H9 (cell line): ENCODE results near the gene DOC2A. TPM values are rescaled to one million over a fixed set of nuclear protein-coding genes. Genes with fewer than 3 reads are reported as not detected.

Experiments
- DNase-seq: peaks from one replicate; pipeline ENCODE4 v3.0.0-alpha.2; 2017
- H2AFZ ChIP-seq: one replicate; pipeline ENCODE4 v1.6.1; 2013; ENCODE audit warnings: mild to moderate bottlenecking, low read length, control low read depth, moderate library complexity
- H2AK5ac ChIP-seq: 2 replicates; pipeline ENCODE4 v1.6.1; 2013; ENCODE audit warnings: low read length, control low read depth, mixed read lengths; ENCODE audit not compliant: insufficient read length
- H2BK120ac ChIP-seq: one replicate; pipeline ENCODE4 v1.6.1; 2013; ENCODE audit warnings: low read depth, mild to moderate bottlenecking, low read length, control low read depth, inconsistent platforms; ENCODE audit not compliant: poor library complexity, severe bottlenecking
- H2BK12ac ChIP-seq: 2 replicates; pipeline ENCODE4 v1.6.1; 2013; ENCODE audit warnings: low read length, control low read depth, mixed read lengths, low read depth; ENCODE audit not compliant: insufficient read length
- H2BK15ac ChIP-seq: 2 replicates; pipeline ENCODE4 v1.6.1; 2013; ENCODE audit warnings: low read depth, low read length, control low read depth
- H2BK20ac ChIP-seq: one replicate; pipeline ENCODE4 v1.6.1; 2013; ENCODE audit warnings: low read depth, mild to moderate bottlenecking, low read length, control low read depth, inconsistent platforms; ENCODE audit not compliant: poor library complexity, severe bottlenecking
- H2BK5ac ChIP-seq: 2 replicates; pipeline ENCODE4 v1.6.1; 2013; ENCODE audit warnings: low read length, control low read depth, mixed read lengths; ENCODE audit not compliant: insufficient read length
- H3K14ac ChIP-seq: 2 replicates; pipeline ENCODE4 v1.6.1; 2013; ENCODE audit warnings: low read length, control low read depth; ENCODE audit not compliant: insufficient read depth
- H3K18ac ChIP-seq: 2 replicates; pipeline ENCODE4 v1.6.1; 2013; ENCODE audit warnings: low read depth, mild to moderate bottlenecking, mixed read lengths, low read length, control low read depth; ENCODE audit not compliant: insufficient read length
- H3K23ac ChIP-seq: 2 replicates; pipeline ENCODE4 v1.6.1; 2013; ENCODE audit warnings: low read length, control low read depth, mixed read lengths, low read depth; ENCODE audit not compliant: insufficient read length
- H3K23me2 ChIP-seq: 2 replicates; pipeline ENCODE4 v1.6.1; 2013; ENCODE audit warnings: low read depth, mild to moderate bottlenecking, mixed read lengths, low read length, control low read depth; ENCODE audit not compliant: insufficient read length, poor library complexity, severe bottlenecking
- H3K27ac ChIP-seq: 2 replicates; pipeline ENCODE4 v1.5.1; 2013; ENCODE audit warnings: low read length, control low read depth, mixed read lengths, low read depth; ENCODE audit not compliant: insufficient read length
- H3K27me3 ChIP-seq: 2 replicates; pipeline ENCODE4 v1.6.1; 2013; ENCODE audit warnings: low read length, control low read depth, inconsistent platforms; ENCODE audit not compliant: insufficient read depth
- H3K4ac ChIP-seq: 2 replicates; pipeline ENCODE4 v1.6.1; 2013; ENCODE audit warnings: low read depth, mild to moderate bottlenecking, control low read depth, inconsistent platforms, low read length, moderate library complexity
- H3K4me1 ChIP-seq: 2 replicates; pipeline ENCODE4 v1.6.1; 2013; ENCODE audit warnings: low read length, control low read depth, inconsistent platforms; ENCODE audit not compliant: insufficient read depth
- H3K4me2 ChIP-seq: 2 replicates; pipeline ENCODE4 v1.6.1; 2013; ENCODE audit warnings: low read length, control low read depth, mixed read lengths; ENCODE audit not compliant: insufficient read length, insufficient read depth
- H3K56ac ChIP-seq: 2 replicates; pipeline ENCODE4 v1.6.1; 2013; ENCODE audit warnings: low read depth, mild to moderate bottlenecking, mixed read lengths, low read length, control low read depth; ENCODE audit not compliant: insufficient read length
- H3K79me1 ChIP-seq: 2 replicates; pipeline ENCODE4 v1.6.1; 2013; ENCODE audit warnings: low read depth, mild to moderate bottlenecking, moderate library complexity, low read length, control low read depth, inconsistent platforms; ENCODE audit not compliant: insufficient read depth, poor library complexity, severe bottlenecking
- H3K79me2 ChIP-seq: 2 replicates; pipeline ENCODE4 v1.6.1; 2013; ENCODE audit warnings: low read length, control low read depth, inconsistent platforms; ENCODE audit not compliant: insufficient read depth
- H3K9ac ChIP-seq: 2 replicates; pipeline ENCODE4 v1.6.1; 2013; ENCODE audit warnings: low read length, control low read depth, mixed read lengths; ENCODE audit not compliant: insufficient read length; ENCODE audit errors: extremely low read depth
- H3K9me3 ChIP-seq: one replicate; pipeline ENCODE4 v1.6.1; 2013; ENCODE audit warnings: low read depth, low read length, inconsistent platforms; ENCODE audit not compliant: control insufficient read depth
- H3T11ph ChIP-seq: one replicate; pipeline ENCODE4 v1.6.1; 2013; ENCODE audit warnings: mild to moderate bottlenecking, low read length, control low read depth, inconsistent platforms
- H4K20me1 ChIP-seq: one replicate; pipeline ENCODE4 v1.6.1; 2013; ENCODE audit not compliant: control insufficient read depth, insufficient read length, insufficient read depth
- H4K5ac ChIP-seq: 2 replicates; pipeline ENCODE4 v1.6.1; 2013; ENCODE audit warnings: low read depth, mild to moderate bottlenecking, mixed read lengths, low read length, control low read depth; ENCODE audit not compliant: insufficient read length
- H4K8ac ChIP-seq: replicated peaks from 2 replicates; pipeline ENCODE4 v1.6.1; 2013; ENCODE audit warnings: low read length, control low read depth, mixed read lengths, low read depth; ENCODE audit not compliant: insufficient read length
- H4K91ac ChIP-seq: 2 replicates; pipeline ENCODE4 v1.6.1; 2013; ENCODE audit warnings: low read depth, mild to moderate bottlenecking, moderate library complexity, mixed read lengths, low read length, control low read depth; ENCODE audit not compliant: insufficient read length
- H3K27ac Mint-ChIP-seq, 3 experiments: 2 replicates in 2 of 3; 3 replicates in 1 of 3; pipeline ENCODE4 v1.8.0; 2020 to 2021; ENCODE audit warnings: mixed read lengths in 3 of 3, mild to moderate bottlenecking in 1 of 3, moderate library complexity in 1 of 3
- H3K27me3 Mint-ChIP-seq: 2 replicates; pipeline ENCODE4 v1.8.0; 2021; ENCODE audit warnings: low read depth, mild to moderate bottlenecking, moderate library complexity, mixed read lengths
- H3K36me3 Mint-ChIP-seq, 3 experiments: 2 replicates in 2 of 3; 3 replicates in 1 of 3; pipeline ENCODE4 v1.8.0; 2020 to 2021; ENCODE audit warnings: low read depth in 3 of 3, mixed read lengths in 3 of 3; ENCODE audit not compliant: insufficient read depth in 1 of 3
- H3K4me1 Mint-ChIP-seq, 2 experiments: 2 replicates each; pipeline ENCODE4 v1.8.0; 2020; ENCODE audit warnings: mixed read lengths in 2 of 2
- H3K4me3 Mint-ChIP-seq, 2 experiments: 2 replicates in 1 of 2; 3 replicates in 1 of 2; pipeline ENCODE4 v1.8.0; 2020 to 2021; ENCODE audit warnings: mild to moderate bottlenecking in 2 of 2, mixed read lengths in 2 of 2, moderate library complexity in 1 of 2
- H3K9me3 Mint-ChIP-seq, 2 experiments: 2 replicates in 1 of 2; 3 replicates in 1 of 2; pipeline ENCODE4 v1.8.0; 2020; ENCODE audit warnings: mild to moderate bottlenecking in 2 of 2, mixed read lengths in 2 of 2, moderate library complexity in 1 of 2
- CTCF ChIP-seq: fragments of 200-600 bp; sonication (generic); conservative IDR thresholded peaks from 3 replicates; pipeline ENCODE4 v1.8.0; 2021; ENCODE audit warnings: antibody characterized with exemption, mild to moderate bottlenecking
- WGBS: extraction: QIAGEN DNeasy Blood & Tissue Kit; methylation state at CpG from one replicate; pipeline ENCODE4 v1.1.7; 2013; ENCODE audit warnings: missing lambda C conversion rate, low lambda C conversion rate, mixed read lengths; ENCODE audit not compliant: insufficient read length; ENCODE audit errors: extremely low coverage; 5-methylcytosine and 5-hydroxymethylcytosine counted together
- total RNA-seq: library from RNA; stranded (reverse); gene quantifications from 2 replicates; pipeline ENCODE4 v1.2.1, GENCODE V29; 2021

The DOC2A gene
- total RNA-seq, 1 experiment from 2014 or later: 12.2 TPM

- Histone ChIP-seq H4K91ac (no peak within 1 kb of the TSS), H2AFZ (peak within 1 kb of the TSS; percentile 66), H3K27me3 (no peaks in the 10 kb centered on the region), H3K23ac (no peak within 1 kb of the TSS), H2BK5ac (no peak within 1 kb of the TSS), H3K27ac (no peak within 1 kb of the TSS), H2BK120ac (no peak within 1 kb of the TSS), H3K14ac (peak within 1 kb of the TSS; percentile 79), H3K4ac (no peak within 1 kb of the TSS), H3K79me2 (no peaks in the 10 kb centered on the region; the same call in 1 of the 2 replicates), H3K4me1 (0 out of 2 replicates have a peak, but pooled peaks cover 2% of the 10 kb centered on the region), H3K18ac (peak within 1 kb of the TSS; percentile 78), H4K5ac (no peak within 1 kb of the TSS), H3T11ph (no peak within 1 kb of the TSS), H3K56ac (no peak within 1 kb of the TSS), H2BK12ac (no peak within 1 kb of the TSS), H2BK20ac (no peak within 1 kb of the TSS), H2BK15ac (no peak within 1 kb of the TSS), H3K9ac (peak within 1 kb of the TSS; percentile 82), H4K20me1 (no peaks in the 10 kb centered on the region), H3K4me2 (peak within 1 kb of the TSS; percentile 92), H3K9me3 (no peaks in the 10 kb centered on the region), H2AK5ac (no peak within 1 kb of the TSS), H4K8ac (no peak within 1 kb of the TSS), H3K23me2 (peaks cover 14% of the 10 kb centered on the region), H3K79me1 (no peaks in the 10 kb centered on the region)
- H3K9me3 Mint-ChIP-seq: no peaks in the 10 kb centered on the region; a peak in 1 of 5 replicates
- DNase-seq: peak; percentile 98
- peak within 1 kb of the TSS; percentile 91 to 99 (median 96) for H3K27ac Mint-ChIP-seq
- H3K36me3 Mint-ChIP-seq: peaks cover 13 to 50% (median 24%) of the 10 kb centered on the region in 3 experiments
- no peaks in the 10 kb centered on the region; the same call in 1 of the 2 replicates for H3K27me3 Mint-ChIP-seq
- WGBS: no CpG with 5 or more reads among the region's 65 CpGs
- peaks cover 15 to 32% of the 10 kb centered on the region in 2 experiments for H3K4me1 Mint-ChIP-seq
- H3K4me3 Mint-ChIP-seq: peak within 1 kb of the TSS; percentile 97 to 98
- no peak for TF ChIP-seq CTCF
Observed at GRCh38 chr16:29995911-29996765, 14.7 kb downstream of the DOC2A start, which contains the start of gene INO80E. Gene INO80E, plus strand, starts transcription at chr16:29996241. Its CDS starts 70 bp downstream, at chr16:29996311.
